GM12873 (cell line): Measurements from ENCODE around the gene GPR32.

ENCODE experiments used
- TF ChIP-seq, protein P1 (sequence below): IDR thresholded peaks from 2 replicates; pipeline ENCODE4 v1.5.1; 2012; ENCODE audit warnings: low read depth, mild to moderate bottlenecking, moderate library complexity, low read length, control low read depth; ENCODE audit not compliant: insufficient read depth; ENCODE audit errors: missing control alignments

The GPR32 gene

DNA sequence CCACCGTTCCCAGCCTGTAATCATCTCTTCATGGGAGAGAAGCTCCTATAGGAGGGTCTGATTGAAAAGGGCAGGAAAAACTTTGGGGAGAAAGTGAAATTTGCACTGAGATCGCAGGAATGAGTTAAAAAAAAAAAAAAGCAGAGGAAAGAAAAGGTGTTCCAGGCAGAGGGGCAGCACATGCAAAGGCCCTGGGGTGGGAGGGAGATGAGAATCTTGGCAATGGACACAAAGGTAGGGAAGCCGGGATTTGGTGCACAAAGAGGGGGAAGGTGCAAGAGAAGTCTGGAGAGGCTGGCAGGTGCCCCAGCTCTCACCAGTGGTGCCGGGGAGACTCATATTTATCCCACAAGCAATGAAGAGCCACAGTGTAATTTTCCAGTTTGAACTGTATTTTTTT, 16.4 kb upstream of the GPR32 start:
- TF ChIP-seq, protein P1, sequence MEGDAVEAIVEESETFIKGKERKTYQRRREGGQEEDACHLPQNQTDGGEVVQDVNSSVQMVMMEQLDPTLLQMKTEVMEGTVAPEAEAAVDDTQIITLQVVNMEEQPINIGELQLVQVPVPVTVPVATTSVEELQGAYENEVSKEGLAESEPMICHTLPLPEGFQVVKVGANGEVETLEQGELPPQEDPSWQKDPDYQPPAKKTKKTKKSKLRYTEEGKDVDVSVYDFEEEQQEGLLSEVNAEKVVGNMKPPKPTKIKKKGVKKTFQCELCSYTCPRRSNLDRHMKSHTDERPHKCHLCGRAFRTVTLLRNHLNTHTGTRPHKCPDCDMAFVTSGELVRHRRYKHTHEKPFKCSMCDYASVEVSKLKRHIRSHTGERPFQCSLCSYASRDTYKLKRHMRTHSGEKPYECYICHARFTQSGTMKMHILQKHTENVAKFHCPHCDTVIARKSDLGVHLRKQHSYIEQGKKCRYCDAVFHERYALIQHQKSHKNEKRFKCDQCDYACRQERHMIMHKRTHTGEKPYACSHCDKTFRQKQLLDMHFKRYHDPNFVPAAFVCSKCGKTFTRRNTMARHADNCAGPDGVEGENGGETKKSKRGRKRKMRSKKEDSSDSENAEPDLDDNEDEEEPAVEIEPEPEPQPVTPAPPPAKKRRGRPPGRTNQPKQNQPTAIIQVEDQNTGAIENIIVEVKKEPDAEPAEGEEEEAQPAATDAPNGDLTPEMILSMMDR, result no peak

DNA sequence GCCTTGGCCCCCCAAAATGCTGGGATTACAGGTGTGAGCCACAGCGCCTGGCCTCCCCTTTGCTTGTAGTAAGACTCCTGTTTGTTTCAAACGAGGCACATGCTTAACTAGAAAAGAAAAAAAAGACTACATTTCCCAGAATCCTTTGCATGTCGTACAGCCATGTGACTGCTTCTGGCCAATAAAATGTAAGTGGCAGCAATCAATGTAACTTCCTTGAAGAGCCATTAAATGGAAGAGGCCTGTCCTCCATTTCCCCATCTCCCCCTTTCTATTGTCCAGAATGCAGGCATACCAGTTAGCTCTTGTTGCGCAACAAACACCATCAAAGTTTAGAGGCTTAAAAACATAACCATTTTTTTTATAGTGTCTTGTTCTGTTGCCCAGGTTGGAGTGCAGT, 10.4 kb upstream of the GPR32 start:
- TF ChIP-seq, protein P1, result no peak

DNA sequence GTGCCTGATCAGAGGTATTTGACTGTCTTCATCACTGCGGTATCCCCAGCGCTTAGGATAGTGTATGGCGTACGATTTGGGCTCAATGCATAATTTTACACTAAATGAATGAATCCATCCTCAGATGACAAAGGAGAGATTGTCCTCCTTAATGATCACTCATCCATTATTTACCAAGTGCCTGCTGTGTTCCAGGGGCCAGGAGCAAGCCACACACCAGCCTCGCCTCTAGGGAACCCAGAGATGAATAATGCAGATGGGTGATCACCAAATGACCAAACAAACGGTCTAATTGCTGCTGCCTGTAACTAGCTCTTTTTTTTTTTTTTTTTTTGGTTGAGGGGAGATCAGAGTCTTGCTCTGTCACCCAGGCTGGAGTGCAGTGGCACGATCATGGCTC, 5.9 kb upstream of the GPR32 start:
- TF ChIP-seq, protein P1, result no peak

DNA sequence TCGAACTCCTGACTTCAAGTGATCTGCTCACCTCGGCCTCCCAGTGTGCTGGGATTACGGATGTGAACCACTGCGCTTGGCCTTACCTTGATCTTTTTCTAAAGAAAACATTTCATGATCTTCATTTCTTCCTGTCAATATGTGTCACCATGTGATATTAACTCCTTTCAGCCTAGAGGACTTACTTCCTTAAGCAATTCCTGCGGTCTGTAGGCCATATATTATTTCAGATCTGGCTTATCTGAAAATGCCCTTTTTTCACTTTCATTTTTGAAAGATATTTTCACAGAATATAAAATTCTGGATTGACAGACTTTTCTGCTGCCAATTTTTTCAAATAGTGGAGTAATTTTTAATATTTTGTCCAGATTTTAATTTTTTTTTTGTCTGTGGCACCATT, 2.0 kb upstream of the GPR32 start:
- TF ChIP-seq, protein P1, result no peak

DNA sequence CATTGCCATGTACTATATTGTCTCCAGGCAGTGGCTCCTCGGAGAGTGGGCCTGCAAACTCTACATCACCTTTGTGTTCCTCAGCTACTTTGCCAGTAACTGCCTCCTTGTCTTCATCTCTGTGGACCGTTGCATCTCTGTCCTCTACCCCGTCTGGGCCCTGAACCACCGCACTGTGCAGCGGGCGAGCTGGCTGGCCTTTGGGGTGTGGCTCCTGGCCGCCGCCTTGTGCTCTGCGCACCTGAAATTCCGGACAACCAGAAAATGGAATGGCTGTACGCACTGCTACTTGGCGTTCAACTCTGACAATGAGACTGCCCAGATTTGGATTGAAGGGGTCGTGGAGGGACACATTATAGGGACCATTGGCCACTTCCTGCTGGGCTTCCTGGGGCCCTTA, 624 bp downstream of the GPR32 start:
- TF ChIP-seq, protein P1, result no peak

DNA sequence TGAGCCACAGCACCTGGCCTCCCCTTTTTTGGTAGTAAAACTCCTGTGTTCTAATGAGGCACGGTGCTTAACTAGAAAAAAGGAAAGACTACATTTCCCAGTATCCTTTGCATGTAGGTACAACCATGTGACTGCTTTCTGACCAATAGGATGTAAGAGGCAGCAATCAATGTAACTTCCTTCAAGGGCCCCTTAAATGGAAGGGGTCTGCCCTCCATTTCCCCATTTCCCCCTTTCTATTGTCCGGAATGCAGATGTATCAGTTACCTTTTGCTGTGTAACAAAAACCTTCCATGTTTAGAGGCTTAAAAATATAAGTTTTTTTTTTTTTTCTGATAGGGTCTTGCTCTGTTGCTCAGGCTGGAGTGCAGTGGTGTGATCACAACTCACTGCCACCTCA, 2.2 kb downstream of the GPR32 start:
- TF ChIP-seq, protein P1, result no peak

DNA sequence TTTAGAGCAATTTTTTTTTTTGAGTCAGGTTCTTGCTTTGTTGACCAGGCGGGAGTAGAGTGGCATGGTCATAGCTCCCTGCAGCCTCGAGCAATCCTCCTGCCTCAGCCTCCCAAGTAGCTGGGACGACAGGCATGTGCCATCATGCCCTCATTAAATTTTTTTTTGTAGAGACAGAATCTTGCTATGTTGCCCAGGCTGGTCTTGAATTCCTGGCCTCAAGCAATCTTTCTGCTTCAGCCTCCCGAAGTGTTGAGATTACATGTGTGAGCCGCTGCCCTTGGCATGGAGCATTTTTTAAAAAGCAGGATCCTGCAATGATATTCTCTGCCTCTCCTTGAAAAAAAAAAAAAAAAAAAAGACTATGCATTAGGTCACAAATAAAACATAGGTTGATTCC, 5.9 kb downstream of the GPR32 start:
- TF ChIP-seq, protein P1, result no peak
